Neuronal stem cell (in vitro differentiated cells): ENCODE results near the gene PRM3.

Experiments used
- DNase-seq: peaks from one replicate; pipeline ENCODE4 v3.0.0-alpha.2; 2013; ENCODE audit warnings: low spot score
- H2AFZ ChIP-seq: one replicate; pipeline ENCODE4 v1.6.1; 2013; ENCODE audit warnings: mild to moderate bottlenecking, low read length, inconsistent platforms
- H2AK5ac ChIP-seq: 2 replicates; pipeline ENCODE4 v1.6.1; 2013; ENCODE audit warnings: low read depth, mild to moderate bottlenecking, inconsistent platforms, low read length, moderate library complexity, mixed read lengths
- H2BK120ac ChIP-seq: 2 replicates; pipeline ENCODE4 v1.6.1; 2013; ENCODE audit warnings: low read depth, mild to moderate bottlenecking, inconsistent platforms, low read length, moderate library complexity, mixed read lengths
- H2BK12ac ChIP-seq: one replicate; pipeline ENCODE4 v1.6.1; 2013; ENCODE audit warnings: low read length, inconsistent platforms
- H2BK15ac ChIP-seq: 2 replicates; pipeline ENCODE4 v1.6.1; 2013; ENCODE audit warnings: mild to moderate bottlenecking, low read length, inconsistent platforms, mixed read lengths
- H2BK5ac ChIP-seq: one replicate; pipeline ENCODE4 v1.6.1; 2013; ENCODE audit warnings: inconsistent platforms, mild to moderate bottlenecking, low read length, moderate library complexity
- H3K14ac ChIP-seq: one replicate; pipeline ENCODE4 v1.6.1; 2013; ENCODE audit warnings: low read length, inconsistent platforms
- H3K18ac ChIP-seq: 2 replicates; pipeline ENCODE4 v1.6.1; 2013; ENCODE audit warnings: low read length, inconsistent platforms
- H3K23ac ChIP-seq: 2 replicates; pipeline ENCODE4 v1.6.1; 2013; ENCODE audit warnings: low read depth, mild to moderate bottlenecking, mixed read lengths, low read length, inconsistent platforms; ENCODE audit not compliant: poor library complexity
- H3K27ac ChIP-seq: replicated peaks from 3 replicates; pipeline ENCODE4 v1.5.1; 2013; ENCODE audit warnings: low read length, inconsistent platforms
- H3K27me3 ChIP-seq, 3 experiments: 2 replicates each; pipeline ENCODE4 v1.6.1; 2013; ENCODE audit warnings: low read length in 3 of 3, mild to moderate bottlenecking in 2 of 3, inconsistent platforms in 1 of 3, low read depth in 1 of 3, mixed read lengths in 1 of 3, moderate library complexity in 1 of 3; ENCODE audit not compliant: control insufficient read depth in 3 of 3, insufficient read depth in 3 of 3
- H3K36me3 ChIP-seq, 2 donors: replicated peaks in 1 of 2; 2 replicates each; pipeline ENCODE4 v1.6.1; 2013; ENCODE audit warnings: low read length in 2 of 2; ENCODE audit not compliant: control insufficient read depth in 2 of 2, insufficient read depth in 2 of 2
- H3K4ac ChIP-seq: 2 replicates; pipeline ENCODE4 v1.6.1; 2013; ENCODE audit warnings: inconsistent platforms, mild to moderate bottlenecking, low read length, moderate library complexity
- H3K4me1 ChIP-seq, 2 donors: 1 replicate in 1 of 2; 2 replicates in 1 of 2; pipeline ENCODE4 v1.6.1; 2013; ENCODE audit warnings: low read length in 2 of 2, low read depth in 1 of 2; ENCODE audit not compliant: control insufficient read depth in 2 of 2, insufficient read depth in 1 of 2
- H3K4me2 ChIP-seq: one replicate; pipeline ENCODE4 v1.6.1; 2013; ENCODE audit warnings: mild to moderate bottlenecking, low read length, inconsistent platforms; ENCODE audit not compliant: insufficient read depth, poor library complexity, severe bottlenecking
- H3K4me3 ChIP-seq, 2 donors: 2 replicates each; pipeline ENCODE4 v1.5.1; 2013; ENCODE audit warnings: low read length in 2 of 2, mild to moderate bottlenecking in 2 of 2, inconsistent platforms in 1 of 2, moderate library complexity in 1 of 2
- H3K79me1 ChIP-seq: one replicate; pipeline ENCODE4 v1.6.1; 2013; ENCODE audit warnings: low read depth, mild to moderate bottlenecking, inconsistent platforms, low read length, moderate library complexity
- H3K9ac ChIP-seq: one replicate; pipeline ENCODE4 v1.6.1; 2013; ENCODE audit warnings: mild to moderate bottlenecking, low read depth, low read length, inconsistent platforms; ENCODE audit not compliant: poor library complexity
- H3K9me3 ChIP-seq, 2 donors: replicated peaks in 1 of 2; 2 replicates each; pipeline versions ENCODE3 to v1.6.1; 2013; ENCODE audit warnings: low read length in 2 of 2, mild to moderate bottlenecking in 2 of 2, inconsistent platforms in 1 of 2, low read depth in 1 of 2, mixed read lengths in 1 of 2, moderate library complexity in 1 of 2; ENCODE audit not compliant: control insufficient read depth in 2 of 2, insufficient read depth in 1 of 2
- H4K8ac ChIP-seq: one replicate; pipeline ENCODE4 v1.6.1; 2013; ENCODE audit warnings: low read depth, mild to moderate bottlenecking, inconsistent platforms, low read length, moderate library complexity
- H4K91ac ChIP-seq: one replicate; pipeline ENCODE4 v1.6.1; 2013; ENCODE audit warnings: low read length, low read depth, mild to moderate bottlenecking, inconsistent platforms; ENCODE audit not compliant: poor library complexity
- WGBS, 2 donors: extraction: QIAGEN DNeasy Blood & Tissue Kit; methylation state at CpG; one replicate each; pipeline ENCODE4 v1.1.7; 2013; ENCODE audit warnings: missing lambda C conversion rate in 2 of 2, mixed read lengths in 1 of 2; ENCODE audit not compliant: insufficient read length in 2 of 2, insufficient replicate concordance in 1 of 2; ENCODE audit errors: extremely low coverage in 2 of 2; 5-methylcytosine and 5-hydroxymethylcytosine counted together

PRM3 gene

GRCh38 chr16:11239644-11240632 lies 33.5 kb downstream of the PRM3 start:
- Histone ChIP-seq H2BK120ac (no peak overlapping the region), H4K91ac (no peak overlapping the region), H3K9ac (no peak overlapping the region), H3K79me1 (no peaks in the 10 kb centered on the region), H2AK5ac (no peak overlapping the region), H3K4me2 (no peak overlapping the region), H3K18ac (no peak overlapping the region), H2AFZ (no peak overlapping the region), H4K8ac (no peak overlapping the region), H2BK12ac (no peak overlapping the region), H3K9me3 (no peaks in the 10 kb centered on the region), H3K36me3 (no peaks in the 10 kb centered on the region), H2BK15ac (no peak overlapping the region), H3K14ac (no peak overlapping the region), H2BK5ac (no peak overlapping the region), H3K4me1 (no peaks in the 10 kb centered on the region), H3K4ac (no peak overlapping the region), H3K27me3 (peaks cover 0 to 3% (median 0%) of the 10 kb centered on the region in 3 experiments), H3K23ac (no peak overlapping the region), H3K4me3 (no peak overlapping the region), H3K27ac (no peak overlapping the region)
- whole genome bisulfite sequencing, 2 donors = no CpG with 5 or more reads among the region's 10 CpGs
- no peak for DNase-seq

- no peak overlapping the region for H3K4ac ChIP-seq
- no peak overlapping the region for H3K18ac ChIP-seq
- peak overlapping the region; percentile 28 for H3K23ac ChIP-seq
- H3K4me1 ChIP-seq = no peaks in the 10 kb centered on the region
- H2AK5ac ChIP-seq = no peak overlapping the region
- no peak overlapping the region for H4K91ac ChIP-seq
- DNase-seq = no peak
- H3K9me3 ChIP-seq = no peaks in the 10 kb centered on the region
- no peak overlapping the region for H2BK12ac ChIP-seq
- H2BK15ac ChIP-seq = no peak overlapping the region
- no peak overlapping the region for H4K8ac ChIP-seq
- peaks cover 0 to 3% (median 0%) of the 10 kb centered on the region in 3 experiments for H3K27me3 ChIP-seq
- H3K4me2 ChIP-seq = no peak overlapping the region
- no peak overlapping the region for H2AFZ ChIP-seq
- no peak overlapping the region for H3K4me3 ChIP-seq
- H3K14ac ChIP-seq = no peak overlapping the region
- H3K36me3 ChIP-seq = no peaks in the 10 kb centered on the region
- no peak overlapping the region for H3K9ac ChIP-seq
- H2BK120ac ChIP-seq = no peak overlapping the region
- H3K79me1 ChIP-seq = no peaks in the 10 kb centered on the region
- no peak overlapping the region for H2BK5ac ChIP-seq
- no peak overlapping the region for H3K27ac ChIP-seq
- WGBS, 2 donors = no CpG with 5 or more reads among the region's 15 CpGs
These were observed 34.9 kb downstream of the PRM3 start for GRCh38 chr16:11238272-11239202.

- peaks cover 0 to 1% (median 0%) of the 10 kb centered on the region in 3 experiments for H3K27me3 ChIP-seq
- no peak overlapping the region for H2AK5ac ChIP-seq
- H2AFZ ChIP-seq = no peak overlapping the region
- no peak overlapping the region for H4K8ac ChIP-seq
- H4K91ac ChIP-seq = no peak overlapping the region
- H3K4ac ChIP-seq = no peak overlapping the region
- H3K4me3 ChIP-seq = no peak overlapping the region
- no peaks in the 10 kb centered on the region for H3K9me3 ChIP-seq
- DNase-seq = no peak
- H3K18ac ChIP-seq = no peak overlapping the region
- no CpG with 5 or more reads among the region's 10 CpGs for WGBS, 2 donors
- H3K4me2 ChIP-seq = no peak overlapping the region
- peak overlapping the region; percentile 7 for H3K9ac ChIP-seq
- no peak overlapping the region for H2BK12ac ChIP-seq
- peaks cover 0 to 2% of the 10 kb centered on the region in 2 donors for H3K4me1 ChIP-seq
- H3K23ac ChIP-seq = peak overlapping the region; percentile 26
- no peaks in the 10 kb centered on the region for H3K79me1 ChIP-seq
- no peak overlapping the region for H2BK120ac ChIP-seq
- H3K14ac ChIP-seq = no peak overlapping the region
- no peak overlapping the region for H2BK15ac ChIP-seq
- H3K27ac ChIP-seq = no peak overlapping the region
- no peaks in the 10 kb centered on the region for H3K36me3 ChIP-seq
- no peak overlapping the region for H2BK5ac ChIP-seq
These were observed 36.8 kb downstream of the PRM3 start for GRCh38 chr16:11236461-11237254.
